GM19395 (cell line): Measurements from ENCODE around the gene TLX1.
"Not testable (repeated sequence)": the region's sequence is repeated elsewhere in the genome, so short reads cannot be mapped to it uniquely, and the experiment has no call there.

Experiments
- ATAC-seq: cut with Tn5 transposase; IDR thresholded peaks from one replicate; pipeline ENCODE4 v1.9.1; 2021; ENCODE audit warnings: mild to moderate bottlenecking, moderate library complexity; ENCODE audit not compliant: unreplicated experiment

TLX1 gene

DNA sequence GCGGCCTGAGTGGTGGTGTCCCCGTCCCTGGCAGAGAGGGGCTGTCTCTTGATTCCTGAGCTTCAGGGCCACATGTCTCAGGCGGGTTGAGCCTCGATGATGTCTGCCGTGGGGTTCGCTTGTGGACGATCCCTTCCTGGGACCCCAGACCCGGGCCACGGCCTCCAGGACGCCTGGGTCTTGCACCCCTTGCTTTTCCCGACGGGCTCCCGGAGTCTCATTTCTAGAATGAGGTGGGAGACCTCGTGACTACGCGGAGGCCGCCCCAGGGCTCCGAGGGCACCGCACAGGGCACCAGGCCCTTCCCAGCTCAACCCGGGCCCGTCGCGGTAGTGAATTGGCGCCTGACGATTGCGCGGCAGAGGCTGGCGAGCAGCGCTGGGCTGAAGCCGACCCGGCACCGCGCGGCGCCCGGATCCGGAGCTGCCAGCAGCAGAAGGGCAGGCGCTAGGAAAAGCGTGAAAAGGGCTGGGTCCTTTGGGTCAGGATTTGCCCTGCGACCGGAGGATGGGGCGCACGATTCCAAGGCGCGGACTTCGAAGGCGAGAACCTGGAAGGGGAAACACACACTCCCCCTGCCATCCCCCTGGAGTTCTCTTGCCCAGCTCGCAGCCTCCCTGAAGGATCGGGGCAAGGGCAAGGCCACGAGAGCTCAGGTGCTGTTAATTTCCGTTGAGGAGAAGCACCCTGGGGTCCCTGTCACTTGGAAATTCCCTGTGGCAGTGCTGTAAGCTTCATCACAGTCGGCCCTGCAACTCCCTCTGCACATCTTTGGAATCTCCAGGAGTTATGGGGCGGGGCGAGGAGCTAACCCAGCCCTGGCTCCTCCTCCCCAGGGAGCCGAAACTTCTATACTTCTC is 15.5 kb downstream of the TLX1 start:
- ATAC-seq = no peak

DNA sequence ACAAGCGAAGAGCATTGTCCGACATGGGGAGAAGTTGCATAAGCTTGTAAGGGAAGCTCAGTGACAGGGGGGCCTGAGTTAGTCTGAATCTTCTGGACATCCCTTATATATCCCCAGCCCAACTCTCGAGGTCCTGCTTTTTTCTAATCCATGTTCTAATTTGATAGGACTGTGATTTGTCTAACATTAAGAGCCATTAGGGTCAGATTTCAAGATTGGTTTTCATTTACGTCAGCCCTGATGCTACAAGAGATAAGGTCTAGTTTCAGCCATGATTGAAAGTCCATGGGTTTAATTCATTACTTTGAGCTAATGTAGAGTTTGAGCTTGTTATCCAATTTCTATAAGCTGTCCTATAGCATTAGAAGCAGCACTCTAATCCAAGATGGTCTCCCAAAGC is 20.3 kb downstream of the TLX1 start:
- ATAC-seq = no peak

DNA sequence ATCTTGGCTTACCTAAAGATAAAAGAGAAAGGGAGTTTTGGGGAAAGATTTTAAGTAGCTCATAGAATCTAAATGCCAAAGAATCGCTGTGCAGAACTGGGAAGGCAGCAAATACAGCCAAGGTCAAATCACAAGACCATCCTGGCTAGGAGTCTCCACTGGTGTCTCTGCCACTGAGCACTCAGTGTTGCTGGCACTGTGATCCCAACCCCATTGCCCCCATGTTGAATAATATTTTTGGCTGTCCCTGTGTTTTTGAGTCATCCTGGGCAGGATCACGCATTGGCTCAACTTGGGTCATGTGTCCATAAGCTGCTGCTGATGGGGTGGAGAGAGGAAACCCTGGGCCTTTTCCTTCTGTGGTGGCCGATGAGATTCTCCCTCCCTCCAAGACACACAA is 21.2 kb downstream of the TLX1 start:
- no peak for ATAC-seq

DNA sequence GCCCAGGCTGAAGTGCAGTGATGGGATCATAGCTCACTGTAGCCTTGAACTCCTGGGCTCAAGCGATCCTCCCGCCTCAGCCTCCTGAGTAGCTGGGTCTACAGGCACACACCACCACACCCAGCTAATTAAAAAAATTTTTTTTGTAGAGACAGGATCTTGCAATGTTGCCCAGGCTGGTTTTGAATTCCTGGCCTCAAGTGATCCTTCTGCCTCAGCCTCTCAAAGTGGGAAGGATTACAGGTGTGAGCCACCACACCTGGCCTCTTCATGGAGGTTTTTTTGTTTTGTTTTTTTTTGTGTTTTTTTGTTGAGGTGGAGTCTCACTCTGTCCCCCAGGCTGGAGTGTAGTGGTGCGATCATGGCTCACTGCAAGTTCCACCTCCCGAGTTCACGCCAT is 23.4 kb downstream of the TLX1 start:
- ATAC-seq = not testable (repeated sequence)

DNA sequence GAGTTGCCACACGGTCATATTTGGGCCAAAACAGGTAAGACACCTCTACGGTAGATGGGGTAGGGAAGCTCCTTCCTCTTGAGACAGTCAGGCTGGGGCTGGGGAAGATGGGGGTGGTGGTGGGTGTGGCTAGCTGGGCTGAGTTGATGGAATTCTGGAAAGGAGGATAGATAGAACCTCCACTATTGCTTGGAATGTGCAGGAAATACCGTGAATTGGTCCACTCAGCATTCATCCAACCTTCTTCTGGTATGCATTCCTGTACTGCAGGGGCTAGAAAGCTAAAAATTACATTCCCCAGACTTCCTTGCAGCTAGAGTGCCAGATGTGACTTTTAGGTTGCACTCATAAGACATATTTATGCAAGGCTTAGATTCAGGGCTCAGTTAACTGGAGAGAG is 24.8 kb downstream of the TLX1 start:
- no peak for ATAC-seq

DNA sequence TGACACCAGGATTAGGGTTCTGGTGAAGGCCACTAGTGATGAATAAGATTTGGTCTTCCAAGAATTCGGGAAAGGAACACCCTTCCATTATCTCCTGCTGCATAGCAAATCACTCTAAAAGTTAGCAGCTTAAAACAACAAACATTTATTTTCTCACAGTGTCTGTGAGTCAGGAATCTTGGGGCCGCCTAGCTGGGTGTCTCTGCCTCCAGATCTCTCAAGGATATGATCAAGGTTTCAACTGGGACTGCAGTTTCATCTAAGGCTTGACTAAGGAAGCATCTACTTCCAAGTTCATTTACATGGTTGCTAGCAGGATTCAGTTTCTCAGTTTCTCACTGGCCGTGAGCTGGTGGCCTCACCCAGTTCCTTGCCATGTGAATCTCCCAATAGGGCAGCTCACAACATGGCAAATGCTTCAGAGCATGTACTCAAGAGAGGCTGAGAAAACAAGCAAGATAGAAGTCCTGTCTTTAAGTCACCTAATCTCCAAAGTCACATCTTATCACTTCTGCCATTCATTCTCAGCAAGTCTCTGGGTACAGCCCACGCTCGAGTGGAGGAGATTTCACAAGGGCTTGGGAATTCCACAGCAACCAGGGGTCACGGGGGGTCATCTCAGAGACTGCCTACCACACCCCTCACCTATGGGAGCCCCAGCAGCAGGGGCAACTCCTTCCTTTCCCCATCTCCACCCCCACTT is 26.8 kb downstream of the TLX1 start:
- no peak for ATAC-seq

DNA sequence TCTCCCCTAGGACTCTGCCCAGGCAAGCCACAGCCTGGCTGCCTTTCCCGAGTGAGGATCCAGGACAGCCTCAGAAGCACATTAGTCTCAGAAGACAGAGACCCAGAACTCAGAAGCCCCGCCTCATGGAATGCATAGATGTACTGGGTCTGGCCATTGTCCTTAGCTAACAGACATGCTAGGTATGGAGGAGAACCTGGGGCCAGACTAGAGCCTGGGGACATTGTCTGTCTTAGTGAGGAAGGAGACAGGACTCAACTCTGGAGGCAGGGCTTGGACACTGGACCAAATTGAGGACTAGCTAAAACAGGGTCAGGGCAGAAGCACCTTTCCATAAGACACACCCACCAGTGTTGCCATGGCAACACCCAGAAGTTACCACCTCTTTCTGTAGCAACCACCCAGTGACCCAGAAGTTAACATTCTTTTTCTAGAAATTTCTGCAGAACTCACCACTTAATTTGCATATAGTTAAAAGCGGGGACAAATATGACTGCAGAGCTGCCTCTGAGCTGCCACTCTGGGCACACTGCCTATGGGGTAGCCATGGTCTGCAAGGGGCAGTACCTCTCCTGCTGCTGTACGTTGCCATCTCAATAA is 27.5 kb downstream of the TLX1 start:
- no peak for ATAC-seq

DNA sequence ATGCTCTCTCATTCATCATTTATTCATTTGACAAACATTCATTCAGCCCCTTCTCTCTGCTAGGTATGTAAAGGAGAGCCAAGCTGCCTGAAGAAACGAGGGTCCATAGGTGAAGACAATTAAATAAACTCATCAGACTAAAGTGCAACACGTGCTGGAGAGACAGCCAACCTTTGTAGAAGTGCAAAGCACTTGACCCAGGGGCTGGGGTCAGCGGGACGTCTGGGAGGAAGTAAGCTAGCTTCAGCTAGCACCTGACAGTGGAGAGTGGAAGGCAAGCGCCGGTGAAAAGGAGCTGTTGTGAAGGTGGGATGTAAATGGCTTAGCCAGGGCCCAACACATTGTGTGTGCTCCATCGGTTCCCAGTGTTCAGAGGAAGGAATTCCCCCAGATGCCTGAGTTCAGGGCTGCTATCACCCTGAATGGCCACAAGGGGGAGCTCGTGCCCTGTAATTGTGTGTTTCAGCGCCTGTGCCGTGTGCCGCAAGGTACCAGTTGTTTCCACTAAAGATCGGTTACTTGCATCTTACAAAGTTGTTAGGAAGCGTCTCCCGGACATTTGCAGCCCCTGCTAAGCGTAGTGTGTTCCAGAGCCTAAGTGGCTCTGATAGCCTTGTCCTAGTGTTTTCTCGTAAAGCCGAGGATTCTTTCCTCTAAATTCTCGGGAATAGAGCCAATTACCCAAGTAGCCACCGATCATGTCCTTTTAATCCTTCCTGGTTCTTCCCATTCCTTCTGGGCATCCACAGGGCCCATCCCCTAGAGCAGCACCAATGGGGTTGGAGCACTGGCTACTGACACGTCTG is 30.6 kb downstream of the TLX1 start:
- no peak for ATAC-seq

DNA sequence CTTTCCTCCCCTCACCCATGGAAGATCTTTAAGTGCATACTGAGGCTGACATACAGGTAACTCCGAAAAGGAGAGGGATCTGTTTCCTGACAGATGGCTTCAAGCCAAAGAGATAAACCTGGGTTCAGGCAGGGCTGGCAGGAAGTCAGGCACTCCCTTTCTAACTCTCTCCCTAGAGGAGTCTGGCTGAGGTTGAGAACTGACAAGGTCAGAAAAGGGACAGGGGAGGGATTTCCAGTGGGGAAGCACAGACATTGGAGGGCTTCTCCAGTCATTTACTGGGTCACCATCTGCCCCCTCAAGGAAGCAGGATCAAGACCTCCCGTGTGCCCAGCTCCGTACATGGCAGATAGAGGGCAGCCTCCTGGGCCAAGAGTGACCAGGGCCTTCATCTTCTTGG is 31.6 kb downstream of the TLX1 start:
- ATAC-seq = no peak

DNA sequence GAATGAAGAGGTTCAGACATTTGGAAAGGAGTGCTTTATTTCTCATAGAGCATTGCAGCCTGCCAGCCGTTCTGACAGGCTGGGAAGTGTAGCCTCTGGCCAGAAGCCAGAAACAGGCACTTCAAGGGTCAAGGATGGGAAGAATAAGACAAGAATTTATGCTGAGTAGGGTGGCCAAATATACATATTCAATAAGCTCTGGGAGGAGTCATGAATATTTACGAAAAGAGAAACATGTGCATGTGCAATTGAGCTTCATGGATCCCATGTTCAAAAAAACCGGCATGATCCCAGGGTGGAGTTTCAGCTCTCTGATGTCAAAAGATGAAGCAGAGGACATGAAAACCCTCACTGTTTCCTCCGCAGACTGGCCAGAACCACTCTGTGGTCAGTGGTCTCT is 32.9 kb downstream of the TLX1 start:
- no peak for ATAC-seq

DNA sequence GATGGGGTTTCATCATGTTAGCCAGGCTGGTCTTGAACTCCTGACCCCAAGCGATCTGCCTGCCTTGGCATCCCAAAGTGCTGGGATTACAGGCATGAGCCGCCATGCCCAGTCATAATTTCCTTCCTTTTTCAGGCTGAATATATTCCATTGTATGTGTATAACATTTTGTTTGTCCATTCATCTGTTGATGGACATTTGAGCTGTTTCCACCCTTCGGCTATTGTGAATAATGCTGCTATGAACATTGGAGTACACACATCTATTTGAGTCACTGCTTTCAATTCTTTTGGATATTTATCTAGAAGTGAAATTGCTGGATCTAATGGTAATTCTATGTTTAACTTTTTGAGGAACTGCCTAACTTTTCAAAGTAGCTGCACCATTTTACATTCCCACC is 34.6 kb downstream of the TLX1 start:
- no peak for ATAC-seq

DNA sequence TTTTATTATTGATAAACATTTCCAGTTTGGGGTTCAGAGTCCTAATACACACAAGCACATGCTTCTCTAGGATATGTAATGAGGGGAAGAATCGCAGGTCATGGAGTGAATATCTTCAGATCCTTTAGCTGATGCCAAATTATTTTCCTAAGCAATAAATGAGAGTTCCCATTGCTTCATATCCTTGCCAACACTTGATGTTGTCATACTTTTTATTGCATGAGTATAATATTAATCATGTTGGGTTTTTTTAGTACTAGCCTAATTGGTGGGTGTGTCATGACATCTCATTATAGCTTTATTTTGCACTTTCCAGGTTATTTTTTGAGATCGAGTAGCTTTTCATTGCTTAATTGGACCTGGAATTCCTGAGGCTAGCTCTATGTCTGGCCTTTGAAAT is 35.3 kb downstream of the TLX1 start:
- ATAC-seq = no peak

DNA sequence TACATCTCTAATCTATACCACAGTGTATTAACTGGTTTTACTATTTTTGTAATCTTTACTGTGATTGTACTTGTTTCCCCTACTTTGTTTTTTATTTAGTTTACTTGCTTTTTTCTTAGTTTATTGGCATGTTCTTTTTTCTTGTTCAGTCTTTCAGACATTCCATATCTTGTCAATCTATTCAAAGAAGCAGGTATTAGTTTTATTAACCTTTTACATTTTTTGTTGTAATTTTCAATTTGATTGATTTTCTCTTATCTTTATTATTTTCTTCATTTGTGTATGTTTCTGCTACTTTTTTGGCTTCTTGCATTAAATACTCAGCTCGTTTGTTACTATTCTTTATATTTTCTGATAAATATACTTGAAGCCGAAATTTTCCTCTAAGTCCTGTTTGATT is 41.6 kb downstream of the TLX1 start:
- ATAC-seq = no peak

DNA sequence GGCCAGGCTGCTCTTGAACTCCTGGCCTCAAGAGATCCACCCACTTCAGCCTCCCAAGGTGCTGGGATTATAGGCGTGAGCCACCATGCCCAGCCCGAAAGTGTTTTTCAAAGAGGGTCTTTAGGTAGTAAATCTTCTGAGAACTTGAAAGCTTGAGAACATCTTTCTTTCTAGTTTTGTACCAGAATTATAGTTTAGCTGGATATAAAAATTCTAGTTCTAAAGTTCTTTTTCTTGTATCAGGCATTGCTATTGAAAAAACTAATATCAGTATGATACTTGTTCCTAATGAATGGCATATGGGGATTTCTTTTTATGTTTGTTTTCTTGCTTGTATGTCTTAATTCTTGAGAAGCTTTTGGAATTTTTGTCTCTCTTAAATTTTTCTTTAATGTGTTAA is 43.2 kb downstream of the TLX1 start:
- ATAC-seq = no peak

DNA sequence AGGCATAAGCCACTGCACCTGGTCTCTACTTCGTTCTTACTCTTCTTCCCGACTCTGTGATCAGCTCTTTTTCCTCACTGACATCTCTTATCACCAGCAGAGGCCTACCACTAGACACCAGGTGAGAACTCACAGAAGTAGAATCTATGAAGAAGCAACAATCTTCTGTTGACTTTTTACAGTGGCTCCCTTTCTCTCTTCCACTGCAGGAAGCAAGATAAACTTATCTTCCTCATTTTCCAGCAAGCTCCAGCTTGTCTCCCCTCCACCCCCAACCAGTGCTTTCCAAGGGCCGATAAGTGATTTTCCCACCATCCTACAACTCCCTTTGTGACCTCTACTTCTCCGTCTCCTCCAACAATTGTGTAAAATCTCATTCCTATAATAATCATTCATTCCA is 45.5 kb downstream of the TLX1 start:
- no peak for ATAC-seq

DNA sequence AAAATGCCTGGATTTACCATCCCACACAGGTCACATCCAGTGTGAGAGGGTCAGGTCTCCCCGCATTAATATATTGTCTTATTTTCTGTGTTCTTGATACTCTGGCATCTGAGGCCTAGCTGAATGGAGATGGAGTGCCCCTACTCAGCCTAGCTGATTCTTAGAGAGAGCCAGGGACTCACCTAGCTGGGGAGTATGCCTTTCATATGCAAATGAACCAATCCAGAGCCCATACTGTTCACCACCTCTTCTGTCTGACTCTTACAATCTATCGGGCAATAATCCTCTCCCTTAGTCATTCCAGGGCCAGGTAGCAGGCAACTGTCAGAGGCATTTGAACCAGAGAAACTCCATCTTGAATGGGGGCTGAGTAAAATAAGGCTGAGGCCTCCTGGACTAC is 51.8 kb downstream of the TLX1 start:
- ATAC-seq = no peak

DNA sequence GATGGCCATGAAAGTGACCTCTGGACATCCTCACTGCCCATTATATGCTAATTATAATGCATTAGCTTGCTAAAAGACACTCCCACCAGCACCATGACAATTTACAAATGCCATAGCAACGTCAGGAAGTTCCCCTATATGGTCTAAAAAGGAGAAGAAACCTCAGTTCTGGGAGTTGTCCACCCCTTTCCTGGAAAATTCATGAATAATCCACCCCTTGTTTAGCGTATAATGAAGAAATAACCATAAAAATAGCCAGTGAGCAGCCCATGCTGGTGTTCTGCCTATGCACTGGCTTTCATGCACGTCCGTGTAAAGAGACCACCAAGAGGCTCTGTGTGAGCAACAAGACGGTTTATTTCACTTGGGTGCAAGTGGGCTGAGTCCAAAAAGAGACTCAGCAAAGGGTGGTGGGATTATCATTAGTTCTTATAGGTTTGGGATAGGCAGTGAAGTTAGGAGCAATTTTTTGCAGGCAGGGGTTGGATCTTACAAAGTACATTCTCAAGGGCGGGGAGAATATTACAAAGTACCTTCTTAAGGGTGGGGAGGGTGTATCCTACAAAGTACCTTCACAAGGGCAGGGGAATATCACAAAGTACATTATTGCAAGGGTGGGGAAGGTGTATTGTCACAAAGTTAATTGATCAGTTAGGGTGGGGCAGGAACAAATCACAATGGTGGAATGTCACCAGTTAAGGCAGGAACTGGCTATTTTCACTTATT is 52.5 kb downstream of the TLX1 start:
- no peak for ATAC-seq
